GM19452 (cell line): ENCODE measurements around the gene THADA.
"Not testable (repeated sequence)": the region's sequence is repeated elsewhere in the genome, so short reads cannot be mapped to it uniquely, and the experiment has no call there.

Experiments
- ATAC-seq: cut with Tn5 transposase; IDR thresholded peaks from one replicate; pipeline ENCODE4 v1.9.1; 2021; ENCODE audit not compliant: unreplicated experiment

THADA gene

GRCh38 chr2:43542285-43542933 is 53.4 kb downstream of the THADA start:
- no peak for ATAC-seq

GRCh38 chr2:43541165-43541564 is 54.7 kb downstream of the THADA start:
- no peak for ATAC-seq

- no peak for ATAC-seq
Measured at GRCh38 chr2:43540021-43540779, 55.6 kb downstream of the THADA start.

GRCh38 chr2:43539436-43539835 is 56.4 kb downstream of the THADA start:
- ATAC-seq: no peak

- no peak for ATAC-seq
Measured at GRCh38 chr2:43538034-43538670, 57.7 kb downstream of the THADA start.

GRCh38 chr2:43537137-43537536 is 58.7 kb downstream of the THADA start:
- ATAC-seq: no peak

GRCh38 chr2:43534569-43534968 is 61.3 kb downstream of the THADA start:
- ATAC-seq: no peak

GRCh38 chr2:43532572-43532971 is 63.3 kb downstream of the THADA start:
- ATAC-seq: not testable (repeated sequence)

GRCh38 chr2:43531251-43531650 is 64.6 kb downstream of the THADA start:
- ATAC-seq: no peak

- no peak for ATAC-seq
Measured at GRCh38 chr2:43526994-43527393, 68.8 kb downstream of the THADA start.

- no peak for ATAC-seq
Measured at GRCh38 chr2:43525506-43525905, 70.3 kb downstream of the THADA start.

GRCh38 chr2:43524177-43524965 is 71.5 kb downstream of the THADA start:
- ATAC-seq: no peak

GRCh38 chr2:43522177-43522576 is 73.7 kb downstream of the THADA start:
- no peak for ATAC-seq

GRCh38 chr2:43521568-43521967 is 74.3 kb downstream of the THADA start:
- no peak for ATAC-seq

GRCh38 chr2:43520919-43521318 is 74.9 kb downstream of the THADA start:
- ATAC-seq: no peak

- no peak for ATAC-seq
Measured at GRCh38 chr2:43519643-43520221, 76.1 kb downstream of the THADA start.

GRCh38 chr2:43518718-43519117 is 77.1 kb downstream of the THADA start:
- no peak for ATAC-seq

GRCh38 chr2:43518181-43518580 is 77.7 kb downstream of the THADA start:
- no peak for ATAC-seq

GRCh38 chr2:43515807-43516497 is 79.9 kb downstream of the THADA start:
- ATAC-seq: no peak

GRCh38 chr2:43515248-43515647 is 80.6 kb downstream of the THADA start:
- no peak for ATAC-seq
